Hematopoietic multipotent progenitor cell (in vitro differentiated cells): ENCODE data around the gene PKDREJ. TPM values are rescaled to one million over a fixed set of nuclear protein-coding genes. Genes with fewer than 3 reads are reported as not detected.

Source experiments
- DNase-seq, 3 donors: peaks; one replicate each; pipeline ENCODE4 v3.0.0-alpha.2; 2011 to 2015; ENCODE audit warnings: low read depth in 2 of 3, low spot score in 2 of 3
- total RNA-seq: library from RNA; depleted of rRNA; stranded (reverse); fragments of >200 nt; gene quantifications from one replicate; pipeline ENCODE4 v1.2.3, GENCODE V29; 2012

Gene PKDREJ
- total RNA-seq, 1 donor, result under 0.01 TPM

DNA sequence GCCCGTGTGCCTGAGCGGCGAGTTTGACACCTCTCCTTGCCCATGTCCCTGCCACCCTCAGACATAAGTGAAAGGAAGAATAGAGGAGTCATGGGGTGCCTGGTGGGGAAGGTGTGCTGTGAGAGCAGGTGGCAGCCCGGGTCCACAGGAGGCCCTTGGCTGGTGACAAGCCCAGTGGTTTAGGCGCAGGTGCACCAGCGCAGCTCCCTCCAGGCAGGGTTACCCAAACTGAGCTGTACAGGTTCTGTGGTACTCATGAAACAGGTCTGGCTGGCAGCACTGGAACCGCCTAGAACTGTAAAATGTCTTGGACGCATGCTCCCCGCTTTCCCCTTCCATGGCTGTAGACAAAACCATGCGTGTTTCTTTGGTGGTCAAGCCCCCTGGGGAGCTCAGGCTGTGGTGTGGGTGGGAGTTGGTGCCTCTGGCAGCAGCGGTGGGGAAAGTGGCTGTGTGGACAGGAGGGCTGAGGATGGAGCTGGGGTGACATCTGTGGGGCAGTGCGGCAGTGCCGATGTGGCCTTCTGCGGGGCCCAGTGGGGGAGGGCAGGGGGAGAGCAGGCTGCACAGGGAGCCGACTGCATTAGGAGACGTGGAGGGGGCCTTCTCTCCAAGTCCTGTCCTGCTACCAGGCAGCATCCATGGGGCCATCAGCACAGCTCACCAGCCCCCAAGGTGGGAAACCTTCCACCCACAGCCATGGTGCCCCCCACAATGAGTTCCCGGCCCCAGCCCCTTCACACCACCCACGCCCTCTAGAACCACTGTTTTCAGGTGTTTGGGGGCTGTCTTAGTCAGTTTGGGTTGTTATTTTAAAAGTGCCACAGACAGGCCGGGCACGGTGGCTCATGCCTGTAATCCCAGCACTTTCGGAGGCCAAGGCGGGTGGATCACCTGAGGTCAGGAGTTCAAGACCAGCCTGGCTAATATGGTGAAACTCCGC is 28.0 kb upstream of the PKDREJ start:
- DNase-seq, result no peak

GRCh38 chr22:46290121-46290842 is 27.1 kb upstream of the PKDREJ start:
- no peak for DNase-seq

DNA sequence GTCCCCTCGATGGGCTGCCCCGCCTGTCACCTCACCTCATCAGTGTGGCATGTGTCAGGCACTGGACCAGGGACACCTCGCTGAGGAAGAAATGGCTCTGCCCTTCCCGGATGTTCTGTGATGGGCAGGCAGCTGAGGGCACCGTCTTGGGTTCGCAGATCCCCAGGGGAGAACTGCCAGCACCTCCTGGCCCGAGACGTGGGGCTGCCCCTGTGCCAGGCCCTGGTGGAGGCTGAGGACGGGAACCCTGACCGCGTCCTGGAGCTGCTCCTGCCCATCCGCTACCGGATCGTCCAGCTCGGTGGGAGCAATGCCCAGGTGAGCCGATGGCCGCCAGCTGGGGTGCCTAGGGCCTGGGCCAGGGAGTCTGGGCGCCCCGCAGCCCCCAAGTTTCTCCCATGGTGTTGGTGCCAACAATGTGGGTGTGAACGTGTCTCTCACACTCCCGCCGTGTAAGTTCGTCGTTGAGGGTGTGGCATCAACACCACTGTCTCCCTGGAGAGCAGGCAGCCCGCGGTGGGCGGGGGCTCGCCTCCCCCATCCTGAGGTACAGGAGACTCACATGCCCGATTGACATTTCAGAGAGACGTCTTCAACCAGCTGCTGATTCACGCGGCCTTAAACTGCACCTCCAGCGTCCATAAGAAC is 26.2 kb upstream of the PKDREJ start:
- no peak for DNase-seq

DNA sequence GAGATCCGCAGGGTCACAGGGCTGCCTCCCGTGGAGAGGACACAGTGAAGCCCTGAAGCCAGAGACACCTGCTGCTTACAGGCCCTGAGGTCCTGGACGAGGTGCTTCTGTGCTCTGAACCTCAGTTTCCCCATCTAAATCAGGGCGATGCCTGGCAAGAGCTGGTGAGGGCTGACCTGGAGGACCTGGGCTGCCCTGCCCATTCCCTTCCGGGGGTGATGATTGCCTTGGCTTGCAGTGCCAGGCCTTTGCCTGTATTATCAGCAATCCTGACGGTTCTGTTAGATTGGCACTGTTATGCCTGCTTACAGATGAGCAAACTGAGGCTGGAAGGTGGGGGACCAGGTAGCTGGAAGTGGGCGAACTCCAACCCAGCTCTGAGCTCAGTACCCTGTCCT is 25.7 kb upstream of the PKDREJ start:
- DNase-seq, result no peak

- DNase-seq, result peak in 2 of 3 donors; percentile 80 to 90
Measured at GRCh38 chr22:46287873-46288751, 25.0 kb upstream of the PKDREJ start.

DNA sequence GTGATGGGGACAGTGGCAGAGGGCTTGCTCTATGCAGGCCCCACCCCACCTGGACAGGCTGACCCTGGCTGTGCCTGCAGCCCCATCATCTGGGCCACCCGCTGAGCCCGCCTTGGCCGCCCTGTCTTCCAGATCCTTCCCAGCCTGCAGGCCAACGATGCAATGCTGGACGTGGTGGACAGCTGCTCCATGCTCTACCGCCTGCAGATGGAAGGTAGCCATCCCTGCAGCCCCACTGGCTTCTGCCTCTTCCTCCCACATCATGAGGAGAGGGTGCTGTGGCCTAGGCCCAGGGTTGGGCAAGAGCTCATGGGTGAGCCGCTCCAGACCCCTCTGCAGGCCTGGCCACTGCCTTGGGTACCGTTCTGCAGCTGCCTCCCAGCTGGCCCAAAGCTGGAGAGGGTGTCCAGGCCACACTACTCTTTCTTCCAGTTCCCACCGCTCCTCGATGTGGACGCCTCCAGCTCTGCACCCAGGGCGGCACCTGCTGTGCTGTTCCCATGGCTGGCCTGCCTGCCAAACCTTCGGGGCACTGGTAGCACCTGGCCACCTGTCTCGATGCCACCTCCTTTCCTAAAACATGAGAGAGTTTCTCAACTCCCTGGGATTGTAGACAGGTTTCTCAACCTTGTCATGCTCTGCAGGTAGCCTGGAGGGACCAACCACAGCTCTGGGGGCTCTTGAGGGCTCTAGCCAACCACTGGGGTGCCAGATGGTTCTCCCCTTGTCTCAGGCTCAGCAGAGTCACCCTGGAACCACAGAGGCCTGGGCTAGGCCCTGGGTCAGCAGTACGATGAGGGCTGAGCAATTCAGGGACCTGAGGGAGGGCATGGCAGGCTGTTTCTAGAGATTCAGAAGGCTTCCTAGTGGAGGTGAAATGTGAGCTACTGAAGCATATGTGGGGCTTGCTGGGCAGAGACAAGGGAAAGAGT is 24.1 kb upstream of the PKDREJ start:
- no peak for DNase-seq

- DNase-seq, result no peak
Measured at GRCh38 chr22:46286006-46286405, 22.9 kb upstream of the PKDREJ start.

DNA sequence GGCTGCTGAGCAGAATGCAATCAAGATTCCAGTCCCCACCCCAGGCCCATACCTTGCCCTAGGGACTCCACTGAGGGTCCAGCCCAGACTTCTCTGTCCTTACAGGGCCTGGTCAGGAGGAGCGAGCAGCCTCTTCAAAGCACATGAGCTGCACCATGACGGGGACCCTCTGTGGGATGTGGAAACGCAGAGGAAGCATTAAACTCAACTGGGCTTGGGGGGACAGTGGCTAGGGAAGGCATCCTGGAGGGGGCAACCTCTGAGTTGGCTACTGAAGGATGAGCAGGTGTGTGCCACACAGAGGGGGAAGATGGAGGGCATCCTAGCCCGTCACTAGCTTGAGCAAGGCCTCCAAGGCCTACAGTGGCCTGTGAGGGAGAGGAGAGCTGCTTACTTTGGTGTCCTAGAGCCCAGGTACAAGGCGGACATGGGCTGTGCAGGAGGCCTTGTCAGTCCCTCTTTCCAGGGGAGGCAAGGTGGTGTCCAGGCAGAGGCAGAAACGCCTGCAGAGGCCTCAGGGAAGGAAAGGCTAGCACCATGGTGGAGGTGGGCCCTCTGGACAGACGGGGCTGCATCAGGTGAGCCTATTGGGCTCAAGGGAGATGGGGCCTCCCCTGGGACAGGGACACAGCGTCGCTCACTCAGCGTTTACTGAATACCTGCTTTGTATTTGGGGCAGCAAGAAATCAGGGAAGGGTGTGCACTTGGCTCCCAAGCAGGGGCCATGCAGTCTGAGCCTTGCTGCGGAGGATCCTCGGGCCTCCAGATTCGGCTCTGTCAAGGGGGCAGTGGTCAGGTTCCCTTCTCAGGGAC is 18.9 kb upstream of the PKDREJ start:
- DNase-seq, result no peak

DNA sequence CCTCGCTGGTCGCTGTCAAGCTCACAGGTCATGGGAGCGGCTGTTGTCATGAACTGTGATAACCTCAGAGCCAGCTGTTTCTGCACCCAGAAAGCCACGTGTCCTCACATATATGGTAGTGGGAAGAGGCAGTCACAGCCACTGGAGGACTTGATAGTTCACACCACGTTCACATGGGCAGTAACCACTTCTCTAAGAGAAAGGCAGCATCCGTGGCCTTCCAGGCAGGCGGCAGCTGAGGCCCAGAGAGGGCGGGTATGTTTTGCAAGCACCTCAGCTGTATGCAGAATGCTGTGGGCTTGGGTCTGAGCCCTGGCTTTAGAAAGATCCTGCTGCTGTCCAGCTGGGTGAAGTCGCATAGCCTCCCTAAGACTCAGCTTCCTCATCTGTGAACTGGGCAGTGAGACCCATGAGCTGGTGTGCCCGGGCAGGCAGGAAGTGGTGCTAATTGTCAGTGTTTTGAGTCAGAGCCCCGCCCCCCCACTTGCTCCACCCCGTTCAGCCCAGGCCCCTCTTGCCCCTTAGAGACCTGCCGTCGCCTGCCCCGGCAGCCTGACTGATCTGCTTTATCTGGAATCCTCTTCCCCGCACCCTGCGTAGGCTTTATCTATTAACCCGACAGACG is 18.0 kb upstream of the PKDREJ start:
- DNase-seq, result no peak

- no peak for DNase-seq
Measured at GRCh38 chr22:46280063-46280817, 17.1 kb upstream of the PKDREJ start.

GRCh38 chr22:46278656-46279645 is 15.8 kb upstream of the PKDREJ start:
- DNase-seq, result no peak

- DNase-seq, result no peak
Measured at GRCh38 chr22:46276563-46276962, 13.4 kb upstream of the PKDREJ start.

DNA sequence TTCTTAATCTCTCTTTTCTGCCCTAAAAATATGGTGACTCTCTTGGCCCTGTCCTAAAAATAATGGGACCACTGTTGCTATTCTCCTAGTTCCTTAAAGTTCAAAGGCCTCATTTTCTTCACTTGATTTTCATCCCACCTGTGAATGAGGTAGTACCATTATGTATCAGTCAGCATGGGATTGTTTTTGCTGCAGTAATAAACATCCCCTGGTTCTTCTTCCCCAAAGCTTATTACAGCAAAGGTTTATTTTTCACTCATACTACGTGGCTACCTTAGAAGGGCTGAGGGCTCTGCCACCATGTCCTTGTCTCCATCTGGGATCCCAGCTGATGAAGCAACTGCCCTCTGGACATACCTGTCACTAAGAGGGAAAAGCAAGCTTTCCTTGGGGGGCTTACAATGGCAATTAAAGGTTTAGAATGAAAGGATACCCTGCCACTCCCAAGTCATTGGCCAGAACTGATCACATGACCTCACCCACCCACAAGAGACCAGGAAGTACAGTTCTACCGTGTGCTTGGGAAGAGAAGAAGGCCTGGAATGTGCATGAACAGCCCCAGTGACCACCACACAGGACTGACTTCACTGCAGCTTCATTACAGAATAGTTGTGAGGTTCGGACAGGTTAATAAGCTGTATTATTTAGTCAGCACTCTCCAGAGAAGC is 12.4 kb upstream of the PKDREJ start:
- no peak for DNase-seq

DNA sequence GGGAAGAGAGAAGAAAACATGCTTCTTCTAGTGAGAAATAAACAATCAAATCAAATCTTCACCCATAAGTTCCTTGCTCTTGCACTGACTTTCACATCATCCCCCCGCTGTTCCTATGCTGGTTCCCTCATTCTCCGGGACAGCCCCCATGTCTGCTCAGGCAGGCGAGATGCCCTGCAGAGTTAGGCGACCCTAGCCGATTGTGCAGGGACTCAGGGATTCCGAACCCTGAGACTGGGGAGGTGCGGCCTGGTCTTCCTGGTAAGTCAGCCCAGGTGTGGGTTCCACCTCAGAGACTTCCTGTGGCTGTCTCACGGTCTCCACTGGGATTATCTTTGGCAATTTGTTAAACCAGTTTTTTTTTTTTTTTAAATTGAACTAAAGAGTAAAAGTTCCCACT is 11.2 kb upstream of the PKDREJ start:
- no peak for DNase-seq

DNA sequence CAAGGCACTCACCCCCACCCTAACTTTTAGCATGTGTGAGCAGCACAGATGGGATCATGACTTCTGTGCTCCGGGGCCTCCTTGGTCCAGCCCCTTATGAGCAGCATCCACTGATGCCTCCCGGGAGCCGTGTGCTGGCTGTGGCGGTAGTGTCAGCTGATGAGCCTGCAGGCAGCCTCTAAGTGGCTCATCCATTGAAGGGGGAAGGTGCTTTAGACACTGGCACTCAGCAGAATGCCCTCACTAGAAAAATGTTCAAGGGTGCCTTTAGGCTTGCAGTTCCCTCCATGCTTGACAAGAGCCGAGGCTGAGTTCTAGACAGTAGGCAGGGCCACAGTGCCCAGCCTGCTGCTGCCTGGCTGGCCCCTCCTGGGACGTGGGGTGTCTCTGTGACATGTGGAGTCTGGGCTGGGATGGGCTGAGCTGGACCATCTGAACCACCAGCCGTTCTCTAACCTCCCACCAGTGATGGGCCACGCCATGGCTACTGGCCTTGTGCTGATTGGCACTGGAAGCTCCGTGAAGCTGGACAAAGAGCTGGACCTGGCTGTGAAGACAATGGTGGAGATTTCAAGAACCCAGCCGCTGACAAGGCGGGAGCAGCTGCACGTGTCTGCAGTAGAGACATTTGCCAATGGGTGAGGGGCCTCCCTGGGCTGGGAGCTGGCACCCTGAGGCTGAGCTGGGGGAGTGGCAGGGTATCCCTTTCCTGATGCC is 10.4 kb upstream of the PKDREJ start:
- DNase-seq, result no peak
